Stimulated activated CD8-positive, alpha-beta memory T cell treated with anti-CD3 and anti-CD28 coated beads, Interleukin-12 subunit alpha, Interleukin-12 subunit beta, amount 100 ng/mL, for 24 hours (primary cell): ENCODE results near the gene PRUNE2.
"Not testable (repeated sequence)": the region's sequence is repeated elsewhere in the genome, so short reads cannot be mapped to it uniquely, and the experiment has no call there.

Experiments used
- DNase-seq: peaks from one replicate; pipeline ENCODE4 v3.0.0-alpha.2; 2020; ENCODE audit errors: extremely low read depth

The PRUNE2 gene

GRCh38 chr9:76692458-76693129, 213.3 kb downstream of the PRUNE2 start:
- DNase-seq, result no peak

DNA sequence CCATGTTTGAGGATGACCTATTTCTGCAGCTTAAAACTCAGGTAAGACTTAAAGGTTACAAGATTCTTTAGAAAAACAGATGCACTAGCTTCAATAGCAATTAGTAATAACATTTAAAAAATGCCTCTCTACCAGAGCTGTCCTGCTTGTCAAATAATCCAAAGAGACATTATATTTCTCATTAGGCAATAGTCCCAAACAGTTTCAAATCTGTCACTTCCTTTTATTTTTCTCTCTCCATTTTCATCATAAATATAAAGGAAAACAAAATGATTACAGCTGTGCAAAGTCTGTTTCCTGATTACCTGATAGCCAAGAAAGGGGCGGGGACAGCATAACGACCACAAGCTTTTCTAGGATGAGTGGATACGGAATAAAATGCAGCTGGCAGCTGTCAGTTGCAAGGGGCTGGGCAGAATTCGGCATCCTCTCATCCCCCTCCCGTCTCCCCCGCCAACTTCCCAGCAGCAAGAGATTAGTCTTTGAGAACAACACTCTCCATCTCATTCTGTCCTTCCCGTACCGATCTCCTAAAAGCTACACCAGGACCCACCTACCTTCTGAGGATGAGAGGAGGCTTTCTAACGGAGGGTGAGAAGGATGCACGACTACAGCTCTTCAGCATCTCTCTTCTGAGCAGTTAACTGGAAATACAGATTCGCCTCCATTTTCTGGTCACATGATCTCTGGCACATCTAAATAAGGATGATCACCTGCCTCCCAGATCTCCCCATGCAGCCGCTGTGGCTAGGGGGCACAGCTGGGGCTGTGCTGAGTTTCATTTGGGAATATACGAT, 214.2 kb downstream of the PRUNE2 start:
- DNase-seq, result no peak

GRCh38 chr9:76690973-76691370, 214.9 kb downstream of the PRUNE2 start:
- no peak for DNase-seq

DNA sequence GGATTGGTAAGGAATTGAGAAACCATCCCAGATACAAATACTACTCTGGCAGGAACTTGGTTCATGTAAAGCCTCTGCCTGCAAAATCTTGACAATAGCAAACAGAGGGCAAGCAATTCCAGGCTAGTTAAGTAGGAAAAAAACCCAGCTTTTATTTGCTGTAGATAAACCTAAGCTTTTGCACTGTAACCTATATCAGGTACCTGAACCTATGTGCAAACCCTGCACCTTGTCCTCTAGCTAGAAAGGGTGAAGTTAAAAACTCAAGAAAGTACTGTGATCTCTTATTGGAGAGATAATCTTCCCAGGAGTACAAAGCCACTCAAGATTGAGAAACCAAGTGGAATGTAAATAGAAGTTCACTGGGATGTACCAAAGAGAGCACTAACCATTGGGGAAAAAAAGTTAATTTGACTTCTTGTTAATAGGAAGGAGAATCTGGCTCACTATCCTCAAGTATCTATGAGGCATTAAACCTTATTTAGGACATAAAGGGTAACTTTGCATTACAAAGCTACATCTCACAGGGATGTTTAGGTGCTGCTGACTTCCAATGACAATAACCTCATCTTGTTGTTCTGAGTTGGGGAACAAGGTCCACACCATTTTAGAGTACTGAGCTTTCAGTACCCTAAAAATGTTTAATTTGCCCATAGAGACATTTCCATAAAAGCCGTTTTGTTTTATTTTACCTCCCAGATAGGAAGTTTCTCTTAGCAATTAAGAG, 215.5 kb downstream of the PRUNE2 start:
- DNase-seq, result no peak

GRCh38 chr9:76688471-76689238, 217.3 kb downstream of the PRUNE2 start:
- no peak for DNase-seq

DNA sequence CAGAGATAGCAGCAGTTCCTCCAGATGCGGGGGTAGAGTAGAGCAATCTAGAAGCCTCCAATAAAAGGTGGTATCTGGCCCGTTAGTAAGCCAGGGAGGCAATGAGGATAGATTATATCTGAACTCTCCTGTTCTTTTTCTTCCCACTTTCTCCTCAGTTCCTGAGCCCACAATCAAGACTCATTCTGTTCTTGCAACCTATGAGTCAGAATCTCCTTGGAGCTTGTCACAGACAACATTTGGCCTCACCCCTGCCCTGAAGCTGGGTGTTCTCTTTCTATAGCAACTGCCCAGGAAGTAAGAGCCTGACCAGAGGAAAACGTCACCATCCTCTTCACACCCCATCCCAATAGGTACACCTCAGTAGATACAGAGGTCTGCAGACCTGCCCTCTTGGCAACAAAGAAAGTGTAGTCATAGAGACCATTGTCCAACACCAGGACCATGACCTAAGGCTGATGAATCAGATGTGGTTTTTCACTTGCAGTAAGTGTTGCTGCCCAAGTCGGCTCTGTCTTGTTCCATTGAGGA, 218.0 kb downstream of the PRUNE2 start:
- no peak for DNase-seq

- DNase-seq, result no peak
Observed at GRCh38 chr9:76686756-76687155, 219.2 kb downstream of the PRUNE2 start.

GRCh38 chr9:76684213-76684612, 221.7 kb downstream of the PRUNE2 start:
- no peak for DNase-seq

- no peak for DNase-seq
Observed at GRCh38 chr9:76681556-76681955, 224.4 kb downstream of the PRUNE2 start.

- DNase-seq, result no peak
Observed at GRCh38 chr9:76680716-76681425, 225.0 kb downstream of the PRUNE2 start.

DNA sequence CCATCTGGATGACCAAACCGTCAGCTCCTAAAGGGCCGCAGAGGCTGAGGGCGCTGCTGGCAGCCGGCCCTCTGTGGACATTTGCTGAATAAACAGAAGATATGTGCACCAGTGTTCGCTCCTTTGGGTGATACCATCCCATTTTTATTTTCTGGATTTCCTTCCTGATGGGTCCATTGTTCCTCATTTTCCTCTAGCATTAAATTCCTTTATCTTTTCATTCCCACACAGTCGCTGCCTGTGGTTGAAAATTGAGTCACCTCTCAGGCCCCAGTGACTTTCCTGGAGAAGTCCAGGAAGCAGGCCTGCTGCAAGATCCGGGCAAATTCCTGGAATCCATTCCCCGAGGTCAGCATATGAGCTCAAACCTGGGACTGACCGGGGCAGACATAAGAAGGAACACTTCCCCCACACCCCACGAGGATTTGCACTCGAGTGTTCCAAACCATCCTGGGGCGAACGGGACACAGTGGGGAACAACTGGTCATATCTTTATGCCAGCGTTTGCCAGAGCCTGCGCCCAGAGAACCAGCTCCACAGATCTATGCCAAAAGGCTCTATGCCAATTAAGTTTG, 228.3 kb downstream of the PRUNE2 start:
- no peak for DNase-seq

DNA sequence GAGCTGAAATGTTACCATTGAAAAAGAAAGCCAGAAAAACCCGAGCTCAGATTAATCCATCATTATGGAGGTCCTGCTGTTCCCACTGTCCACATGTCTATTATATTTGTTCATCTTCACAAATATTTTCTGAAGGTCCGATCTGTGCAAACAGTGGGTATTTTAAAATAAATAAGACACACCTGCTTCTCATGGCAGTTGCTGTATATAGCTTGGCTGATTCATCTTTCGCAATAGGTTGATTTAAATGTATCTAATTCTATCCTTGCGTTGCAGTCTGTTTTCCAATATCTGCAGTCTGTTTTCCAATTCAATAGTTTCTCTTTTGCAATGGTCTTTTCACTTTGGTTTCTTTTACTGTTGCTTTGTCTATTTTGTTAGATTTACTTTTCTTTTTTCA, 229.1 kb downstream of the PRUNE2 start:
- no peak for DNase-seq

- DNase-seq, result no peak
Observed at GRCh38 chr9:76667521-76667957, 238.4 kb downstream of the PRUNE2 start.

- DNase-seq, result not testable (repeated sequence)
Observed at GRCh38 chr9:76665966-76666365, 239.9 kb downstream of the PRUNE2 start.

- DNase-seq, result no peak
Observed at GRCh38 chr9:76665458-76665857, 240.5 kb downstream of the PRUNE2 start.

GRCh38 chr9:76664120-76664519, 241.8 kb downstream of the PRUNE2 start:
- no peak for DNase-seq

DNA sequence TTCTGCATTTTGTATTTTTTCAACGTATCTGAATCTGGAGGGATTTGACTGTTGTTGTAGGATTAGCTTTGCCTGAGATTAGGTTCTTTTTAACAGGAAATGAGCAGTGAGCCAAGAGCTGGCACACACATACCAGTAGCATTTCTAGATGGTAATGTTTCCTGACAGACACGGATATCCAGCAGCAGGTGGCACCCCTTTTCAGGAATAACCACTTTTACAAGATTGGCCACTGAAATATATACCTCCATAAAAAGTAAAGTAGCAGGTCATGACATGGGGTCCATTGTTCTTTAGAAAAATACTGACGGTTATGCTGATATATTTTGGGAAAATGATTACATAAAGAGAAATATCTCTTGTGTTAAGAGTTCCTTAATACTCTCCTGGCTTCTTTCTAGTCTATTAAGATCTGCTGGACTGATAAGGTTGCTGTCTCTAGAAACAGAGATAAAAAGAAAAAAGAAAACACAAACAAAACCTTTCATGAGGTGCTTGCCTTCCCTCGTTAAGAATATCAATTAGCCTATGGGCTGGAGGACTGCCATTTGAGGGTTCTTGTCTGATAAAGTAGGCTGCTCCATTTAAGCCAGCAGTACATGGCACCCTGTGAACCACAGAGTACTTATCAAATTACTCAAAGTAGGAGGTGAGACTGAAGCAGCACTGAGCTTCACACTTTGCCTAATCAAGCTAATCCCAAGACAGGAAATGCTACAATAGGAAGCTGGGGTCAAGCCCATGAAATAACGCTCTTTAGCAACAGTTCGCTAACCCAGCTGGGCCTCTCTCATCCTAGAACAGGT, 243.2 kb downstream of the PRUNE2 start:
- DNase-seq, result no peak

DNA sequence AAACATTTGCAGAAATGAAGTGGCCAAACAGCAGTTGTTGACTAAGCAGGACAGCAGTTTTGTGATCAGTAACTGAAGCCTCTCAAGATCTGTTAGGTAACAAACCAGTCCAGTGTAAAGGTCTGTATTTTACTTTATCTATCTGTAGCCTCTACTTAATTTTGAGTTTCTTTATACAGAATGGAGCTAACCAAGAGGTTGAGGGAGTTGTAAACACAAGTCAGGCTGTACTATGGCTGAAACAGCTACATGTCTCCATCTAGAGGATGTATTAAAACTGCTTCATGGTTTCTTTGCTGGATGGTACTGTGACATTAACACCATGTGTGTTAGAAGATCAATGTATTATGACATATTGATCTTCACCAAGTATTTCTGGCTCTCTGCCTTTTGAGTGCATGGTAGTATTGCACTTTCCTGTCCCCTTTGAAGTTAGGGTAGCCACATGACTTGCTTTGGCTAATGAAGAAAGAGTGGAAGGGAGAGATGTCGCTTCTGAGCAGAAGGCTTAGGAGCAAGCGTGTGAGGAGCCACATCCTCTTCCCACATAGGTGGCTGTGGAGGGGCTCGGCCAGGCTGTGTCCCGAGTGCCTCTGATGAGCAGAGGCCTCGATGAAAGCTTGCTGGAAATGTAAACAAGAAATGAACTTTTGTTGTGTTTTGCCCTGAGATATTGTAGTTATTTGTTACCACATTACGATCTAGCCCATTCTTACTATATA, 247.2 kb downstream of the PRUNE2 start:
- no peak for DNase-seq

DNA sequence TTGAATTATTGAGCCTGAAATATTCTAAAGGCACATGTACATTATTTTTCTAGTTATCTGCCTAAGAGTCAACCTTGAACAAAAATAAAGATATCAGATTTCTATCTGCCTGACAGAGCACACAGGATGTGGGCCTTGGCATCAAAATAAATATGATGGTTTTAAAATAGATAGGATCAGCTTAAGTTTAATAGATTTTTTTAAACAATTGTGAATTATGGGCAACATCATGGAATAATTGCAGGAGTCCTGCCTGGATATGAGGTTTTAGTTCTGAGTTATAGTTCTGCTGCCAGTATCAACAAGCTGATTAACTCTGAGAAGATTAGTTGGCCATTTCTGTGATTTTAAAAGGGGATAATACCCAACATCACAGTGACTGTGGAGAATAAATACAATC, 248.6 kb downstream of the PRUNE2 start:
- DNase-seq, result no peak
